Ovary (tissue), 9 donors: ENCODE data around the gene UBE2L6. TPM values are rescaled to one million over a fixed set of nuclear protein-coding genes. Genes with fewer than 3 reads are reported as not detected.

Experiments used
- DNase-seq, 5 donors: peaks; one replicate each; pipeline ENCODE4 v3.0.0-alpha.2; 2019 to 2020
- H3K27ac ChIP-seq, 2 donors: fragments of 200-600 bp; one replicate each; pipeline versions ENCODE4 v1.5.1 to v1.8.0; 2019 to 2022
- H3K27me3 ChIP-seq: fragments of 200-600 bp; one replicate; pipeline ENCODE4 v1.8.0; 2022
- H3K36me3 ChIP-seq: fragments of 200-600 bp; sonication (generic); one replicate; pipeline ENCODE4 v1.5.1; 2019
- H3K4me1 ChIP-seq: one replicate; pipeline ENCODE4 v1.8.1; 2013; ENCODE audit warnings: mild to moderate bottlenecking, moderate library complexity; ENCODE audit not compliant: insufficient read depth
- H3K4me3 ChIP-seq: fragments of 200-600 bp; sonication (generic); one replicate; pipeline ENCODE4 v1.5.1; 2017
- H3K9me3 ChIP-seq, 2 donors: fragments of 200-600 bp in 1 of 2; sonication (generic) in 1 of 2; one replicate each; pipeline versions ENCODE4 v1.5.1 to v1.8.1; 2013 to 2019; ENCODE audit warnings: mild to moderate bottlenecking in 1 of 2, moderate library complexity in 1 of 2
- CTCF ChIP-seq, 3 donors: fragments of 450-650 bp in 2 of 3; fragments of 200-600 bp in 1 of 3; IDR thresholded peaks; one replicate each; pipeline versions ENCODE4 v1.5.1 to v1.8.0; 2016 to 2022; ENCODE audit warnings: antibody characterized with exemption in 3 of 3, mild to moderate bottlenecking in 1 of 3
- EP300 ChIP-seq: sonication (generic); formaldehyde crosslinking; IDR thresholded peaks from one replicate; pipeline ENCODE4 v1.6.1; 2017; ENCODE audit warnings: antibody characterized with exemption
- POLR2A ChIP-seq: fragments of 450-650 bp; IDR thresholded peaks from one replicate; pipeline ENCODE4 v1.6.1; 2017; ENCODE audit warnings: antibody characterized with exemption, mild to moderate bottlenecking, moderate library complexity
- WGBS, 3 donors: extraction: QIAGEN DNeasy Blood & Tissue Kit in 1 of 3; methylation state at CpG; one replicate each; pipeline versions ENCODE4 v1.1.5 to v1.1.7; 2013 to 2017; 5-methylcytosine and 5-hydroxymethylcytosine counted together
- intact Hi-C, 4 donors: fragments of 100-400 bp; cut with DNase I; formaldehyde crosslinking; loops; one replicate each; pipeline versions ENCODE4 v1.11.0 to v1.15.1; 2022 to 2023
- polyA plus RNA-seq, 2 donors: library from polyadenylated mRNA; stranded (reverse); fragments of 200-250 nt in 1 of 2; fragments of 350-450 nt in 1 of 2; fragmentation: Illumina TruSeq in 1 of 2; extraction: RNeasy Lipid Tissue Mini Kit (QIAGEN cat#74804) in 1 of 2; gene quantifications; one replicate each; pipeline ENCODE4 v1.2.3, GENCODE V29; 2013 to 2014
- total RNA-seq, 7 donors: library from RNA; depleted of rRNA in 2 of 7; stranded (reverse); fragments of >200 nt in 2 of 7; fragmentation: NEBNext Ultra II Directional in 3 of 7; extraction: Animal tissue kit (Norgen Biotek cat#: 25700) in 3 of 7; gene quantifications; one replicate each; pipeline versions ENCODE4 v1.1.0 to v1.2.4, GENCODE V29; 2016 to 2023
- donor health status: DM: no; HTN: no; CAD: no; lungs with moderate emphysema.
- donor health status: DM: no; HTN: no; CAD: no.
- donor health status: Bipolar disorder and iron deficiency.
- donor health status: DM: yes; HTN: yes; CAD: no.
- donor health status: DM: no; HTN: no; CAD: no.
- donor health status: DM: yes; HTN: yes; CAD: no.

The UBE2L6 gene
- total and polyA plus RNA-seq, 9 donors, result 27.2 to 114 (median 59.7) TPM

GRCh38 chr11:57610170-57610569 is 42.7 kb upstream of the UBE2L6 start:
- Histone ChIP-seq H3K4me1 (no peaks in the 10 kb centered on the region), H3K36me3 (no peaks in the 10 kb centered on the region), H3K9me3 (no peaks in the 10 kb centered on the region), H3K27me3 (no peaks in the 10 kb centered on the region), H3K4me3 (no peak overlapping the region), H3K27ac (no peak overlapping the region)
- no peak for DNase-seq
- intact Hi-C loops, result no loop called here
- 92 to 96% (median 94%) methylated on average over 4 of the region's 4 CpGs for WGBS, 3 donors
- no peak for TF ChIP-seq POLR2A
- no peak for TF ChIP-seq EP300
- no peak for TF ChIP-seq CTCF (IDR thresholded peaks at IDR 0.05)

GRCh38 chr11:57605028-57605420 is 37.6 kb upstream of the UBE2L6 start:
- Histone ChIP-seq H3K36me3 (no peaks in the 10 kb centered on the region), H3K4me1 (peaks cover 2% of the 10 kb centered on the region), H3K27ac (no peak overlapping the region), H3K9me3 (no peaks in the 10 kb centered on the region), H3K4me3 (no peak overlapping the region), H3K27me3 (no peaks in the 10 kb centered on the region)
- 89 to 93% (median 92%) methylated on average over 5 of the region's 5 CpGs for WGBS, 3 donors
- peak in 1 of 5 donors; percentile 35 for DNase-seq
- TF ChIP-seq POLR2A (no peak), CTCF (IDR thresholded peaks at IDR 0.05) (no peak), EP300 (no peak)
- intact Hi-C loops, result no loop called here

- DNase-seq, result no peak
- 25 to 35% (median 27%) methylated on average over 8 of the region's 8 CpGs for WGBS, 3 donors
- TF ChIP-seq POLR2A (no peak), EP300 (no peak)
- Histone ChIP-seq H3K36me3 (no peaks in the 10 kb centered on the region), H3K9me3 (no peaks in the 10 kb centered on the region), H3K27me3 (no peaks in the 10 kb centered on the region), H3K4me1 (peaks cover 2% of the 10 kb centered on the region), H3K27ac (no peak overlapping the region), H3K4me3 (no peak overlapping the region)
- intact Hi-C loops, result no loop called here
Measured at GRCh38 chr11:57604296-57605027, 37.0 kb upstream of the UBE2L6 start.

- Histone ChIP-seq H3K27me3 (no peaks in the 10 kb centered on the region), H3K27ac (no peak overlapping the region), H3K4me3 (no peak overlapping the region), H3K36me3 (no peaks in the 10 kb centered on the region), H3K9me3 (no peaks in the 10 kb centered on the region), H3K4me1 (peaks cover 6% of the 10 kb centered on the region)
- intact Hi-C loops, result no loop called here
- no peak for DNase-seq
- 89 to 96% (median 93%) methylated on average over 3 of the region's 3 CpGs for WGBS, 3 donors
- TF ChIP-seq POLR2A, result no peak
- no peak for TF ChIP-seq EP300
- TF ChIP-seq CTCF (IDR thresholded peaks at IDR 0.05), result no peak
Measured at GRCh38 chr11:57601297-57601696, 33.8 kb upstream of the UBE2L6 start.

- Histone ChIP-seq H3K4me3 (peak overlapping the region; percentile 60), H3K36me3 (no peaks in the 10 kb centered on the region), H3K9me3 (no peaks in the 10 kb centered on the region), H3K4me1 (peaks cover 7% of the 10 kb centered on the region), H3K27me3 (no peaks in the 10 kb centered on the region), H3K27ac (peak overlapping the region in 1 of 2 donors; percentile 96)
- WGBS, 3 donors, result 25 to 48% (median 46%) methylated on average over 2 of the region's 2 CpGs
- TF ChIP-seq EP300 (no peak), CTCF (IDR thresholded peaks at IDR 0.05) (no peak), POLR2A (no peak)
- DNase-seq, result no peak
- intact Hi-C loops, result no loop called here
Measured at GRCh38 chr11:57599381-57599780, 31.9 kb upstream of the UBE2L6 start.
